GM12874 (cell line): ENCODE results near the gene ACTR1B.

Source experiments
- CTCF ChIP-seq: IDR thresholded peaks from 2 replicates; pipeline ENCODE4 v1.5.1; 2011; ENCODE audit warnings: low read depth, mild to moderate bottlenecking, control low read depth, low read length, moderate library complexity; ENCODE audit not compliant: insufficient read depth

Gene ACTR1B

GRCh38 chr2:97663962-97664635, at the start of gene ACTR1B:
Gene ACTR1B, minus strand, starts transcription at chr2:97664044. Its CDS starts 154 bp downstream, at chr2:97663890.
- peak; percentile 47; the same call in 1 of the 2 replicates for TF ChIP-seq CTCF

- TF ChIP-seq CTCF = no peak
These were observed 49.0 kb upstream of the ACTR1B start for GRCh38 chr2:97712693-97713295.

- TF ChIP-seq CTCF = no peak
These were observed 47.5 kb upstream of the ACTR1B start for GRCh38 chr2:97711394-97711711.

GRCh38 chr2:97708608-97709007, 44.8 kb upstream of the ACTR1B start:
- TF ChIP-seq CTCF = no peak

GRCh38 chr2:97708048-97708380, 44.2 kb upstream of the ACTR1B start:
- no peak for TF ChIP-seq CTCF

GRCh38 chr2:97707362-97708047, 43.7 kb upstream of the ACTR1B start:
- no peak for TF ChIP-seq CTCF

GRCh38 chr2:97706708-97707345, 43.0 kb upstream of the ACTR1B start:
- TF ChIP-seq CTCF = no peak
